CMK (cell line): ENCODE results near the gene AP1G2.
A peak's percentile ranks its signal among the peaks of the same experiment; 100 is the strongest.
"Not testable (repeated sequence)": the region's sequence is repeated elsewhere in the genome, so short reads cannot be mapped to it uniquely, and the experiment has no call there.

Experiments used
- DNase-seq: peaks from one replicate; pipeline ENCODE4 v3.0.0-alpha.2; 2010; ENCODE audit warnings: low read depth

The AP1G2 gene

DNA sequence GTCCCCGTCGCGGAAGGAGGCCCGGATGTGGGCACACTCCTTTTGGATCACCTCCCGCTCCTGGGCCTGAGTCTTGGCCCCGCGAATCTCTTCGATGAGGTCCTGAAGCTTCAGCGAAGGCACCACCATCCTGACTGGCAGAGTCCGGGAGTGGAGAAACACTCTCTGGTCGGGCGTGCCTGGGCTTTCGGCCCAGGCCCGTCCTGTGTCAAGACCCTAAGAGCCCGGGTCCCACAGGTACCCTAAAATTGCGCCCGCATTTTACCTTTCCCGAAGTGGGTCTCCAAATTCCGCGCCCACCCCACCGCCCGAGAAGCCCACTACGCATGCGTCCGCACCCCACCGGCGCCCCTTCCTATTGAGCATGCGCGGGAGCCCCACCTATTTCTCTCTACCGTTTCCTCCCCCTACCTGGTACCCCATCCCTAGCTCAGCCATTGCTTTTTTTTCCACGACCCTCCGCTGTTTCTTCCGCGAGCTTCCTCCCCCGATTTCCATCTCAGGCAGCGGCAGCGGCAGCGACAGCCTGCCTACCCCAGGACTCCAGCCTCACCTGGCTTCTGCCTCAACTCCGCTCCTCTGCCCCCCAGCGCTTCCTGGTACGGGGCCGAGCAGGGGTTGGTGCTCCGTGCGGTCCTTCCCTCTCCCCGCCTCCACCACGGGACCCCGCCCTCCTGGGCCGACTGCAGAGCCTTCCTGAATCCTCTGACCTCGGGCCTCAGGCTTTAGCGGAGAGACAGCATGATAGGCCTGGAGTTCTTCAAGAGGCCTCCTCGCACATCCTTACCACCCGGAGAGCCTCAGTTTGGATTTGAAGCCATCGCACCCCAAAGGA lies at the start of gene AP1G2:
Gene AP1G2 (minus strand): TSS at position 606 of the 835 bp plus-strand sequence. CDS start 477 bp downstream, at position 129.
- DNase-seq, result no peak

- no peak for DNase-seq
Observed at GRCh38 chr14:23615856-23616255, 48.3 kb upstream of the AP1G2 start.

DNA sequence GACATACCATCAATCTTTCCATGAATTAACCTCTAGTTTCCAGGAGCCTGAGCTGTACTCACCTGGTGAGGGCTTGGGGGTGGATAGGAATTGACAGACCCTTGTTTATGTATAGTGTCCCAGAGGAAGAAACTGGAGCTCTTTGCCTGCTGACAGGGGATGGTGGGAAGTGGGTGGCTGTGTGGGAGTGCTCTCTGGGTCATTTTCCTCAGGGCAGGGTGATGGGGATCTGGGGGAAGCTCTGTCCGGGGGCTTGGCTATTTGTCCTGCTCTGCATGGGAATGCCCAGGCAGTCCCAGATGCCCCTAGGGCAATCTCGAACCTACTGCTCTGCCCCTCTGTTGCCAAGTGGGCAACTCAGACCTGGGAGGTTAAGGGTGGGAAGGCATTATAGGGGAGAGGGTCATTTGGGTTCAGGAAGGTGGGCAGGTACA lies 46.8 kb upstream of the AP1G2 start:
- no peak for DNase-seq

DNA sequence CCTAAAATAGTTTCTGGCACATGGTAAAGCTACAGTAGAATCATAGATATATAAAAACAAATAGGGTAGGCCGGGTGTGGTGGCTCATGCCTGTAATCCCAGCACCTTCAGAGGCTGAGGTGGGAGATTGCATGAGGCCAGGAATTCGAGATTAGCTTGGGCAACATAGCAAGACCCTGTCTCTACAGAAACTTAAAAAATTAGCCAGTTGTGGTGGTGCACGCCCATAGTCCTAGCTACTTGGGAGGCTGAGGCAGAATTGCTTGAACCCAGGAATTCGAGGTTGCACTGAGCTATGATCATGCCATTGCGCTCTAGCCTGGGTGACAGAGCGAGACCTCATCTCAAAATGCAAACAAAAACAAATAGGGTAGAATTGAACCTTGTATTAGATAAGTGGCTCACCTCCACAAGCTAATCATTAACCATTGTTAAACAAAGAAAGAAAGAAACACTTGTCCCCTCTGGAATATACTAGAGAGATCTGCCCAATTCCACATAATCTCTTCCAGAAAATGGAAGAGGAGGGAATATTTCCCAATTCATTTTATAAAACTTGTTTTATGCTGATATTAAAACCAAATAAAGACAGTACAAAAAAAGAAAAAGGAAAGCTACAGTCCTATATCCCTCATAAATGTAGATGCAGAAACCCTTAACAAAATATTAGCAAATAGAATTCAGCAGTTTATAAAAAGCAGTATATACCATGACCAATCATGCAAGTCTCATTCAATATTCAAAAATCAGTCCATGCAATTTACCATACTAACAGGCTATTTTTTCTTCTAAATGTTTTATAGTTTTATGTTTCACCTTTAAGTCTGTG lies 45.9 kb upstream of the AP1G2 start:
- no peak for DNase-seq

GRCh38 chr14:23612802-23613201 lies 45.2 kb upstream of the AP1G2 start:
- DNase-seq, result no peak

GRCh38 chr14:23612354-23612732 lies 44.8 kb upstream of the AP1G2 start:
- DNase-seq, result no peak

GRCh38 chr14:23610815-23611289 lies 43.3 kb upstream of the AP1G2 start:
- no peak for DNase-seq

GRCh38 chr14:23610090-23610814 lies 42.7 kb upstream of the AP1G2 start:
- peak; percentile 61 for DNase-seq

- DNase-seq, result not testable (repeated sequence)
Observed at GRCh38 chr14:23609411-23610089, 42.0 kb upstream of the AP1G2 start.

GRCh38 chr14:23609001-23609400 lies 41.4 kb upstream of the AP1G2 start:
- DNase-seq, result no peak

DNA sequence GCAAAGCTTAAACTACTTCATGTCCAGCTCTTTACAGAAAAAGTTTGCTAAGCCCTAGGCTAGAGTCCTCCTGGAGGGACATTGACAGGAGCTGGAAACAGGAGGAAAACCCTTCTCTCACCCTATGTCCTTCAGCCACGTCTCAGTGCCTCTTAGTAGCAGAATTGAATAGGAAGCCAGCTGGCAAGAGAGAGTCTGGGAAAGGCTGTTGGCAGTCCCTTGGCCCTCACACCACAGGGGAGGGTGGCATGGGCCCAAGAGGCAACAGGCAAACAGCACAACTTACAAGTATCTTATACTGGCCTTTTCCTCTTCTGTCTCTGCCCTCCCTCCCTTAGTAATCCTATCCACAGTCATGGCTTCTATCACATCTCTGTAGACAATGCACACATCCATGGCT lies 40.9 kb upstream of the AP1G2 start:
- DNase-seq, result no peak

DNA sequence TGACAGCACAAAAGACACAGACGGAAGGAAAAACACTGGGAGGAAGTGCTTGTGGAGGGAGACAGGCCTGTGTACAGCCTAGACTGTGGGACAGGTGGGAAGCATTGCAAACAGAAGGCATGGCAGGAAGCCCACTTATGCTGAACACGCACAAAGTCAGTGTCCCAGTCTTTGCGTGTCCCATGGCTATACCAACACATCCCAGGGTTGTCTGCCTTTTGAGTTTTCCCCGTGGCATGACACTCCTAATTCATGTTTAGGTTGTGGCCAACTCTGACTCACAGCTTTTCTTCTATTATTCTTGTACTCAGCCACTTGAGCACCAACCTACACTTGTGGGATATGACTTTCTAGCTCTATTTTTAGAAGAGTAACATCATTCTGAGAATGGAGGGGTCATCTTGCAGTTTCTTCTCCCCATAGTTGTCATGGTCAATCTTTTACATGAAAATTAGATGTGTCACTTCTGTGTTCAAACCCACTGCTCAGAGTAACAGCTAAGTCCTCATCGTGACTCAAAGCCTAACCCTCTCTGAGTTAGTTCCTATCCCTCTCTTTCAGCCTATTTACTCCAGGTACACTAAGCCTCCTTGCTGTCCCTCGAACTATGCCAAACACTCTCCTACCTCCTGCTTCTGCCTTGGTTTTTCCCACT lies 38.5 kb upstream of the AP1G2 start:
- DNase-seq, result no peak

GRCh38 chr14:23604675-23605170 lies 37.1 kb upstream of the AP1G2 start:
- DNase-seq, result no peak

DNA sequence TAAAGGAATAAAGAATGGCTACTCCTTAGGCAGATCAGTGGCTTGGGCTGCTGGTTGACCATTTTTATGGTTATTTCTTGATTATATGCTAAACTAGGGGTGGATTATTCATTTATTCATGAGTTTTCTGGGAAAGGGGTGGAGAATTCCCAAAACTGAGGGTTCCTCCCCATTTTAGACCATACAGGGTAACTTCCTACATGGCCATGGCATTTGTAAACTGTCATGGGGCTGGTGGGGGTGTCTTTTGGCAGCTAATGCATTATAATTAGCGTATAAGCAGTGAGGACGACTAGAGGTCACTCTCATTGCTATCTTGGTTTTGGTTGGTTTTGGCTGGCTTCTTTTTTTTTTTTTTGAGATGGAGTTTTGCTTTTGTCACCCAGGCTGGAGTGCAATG lies 36.6 kb upstream of the AP1G2 start:
- DNase-seq, result no peak

DNA sequence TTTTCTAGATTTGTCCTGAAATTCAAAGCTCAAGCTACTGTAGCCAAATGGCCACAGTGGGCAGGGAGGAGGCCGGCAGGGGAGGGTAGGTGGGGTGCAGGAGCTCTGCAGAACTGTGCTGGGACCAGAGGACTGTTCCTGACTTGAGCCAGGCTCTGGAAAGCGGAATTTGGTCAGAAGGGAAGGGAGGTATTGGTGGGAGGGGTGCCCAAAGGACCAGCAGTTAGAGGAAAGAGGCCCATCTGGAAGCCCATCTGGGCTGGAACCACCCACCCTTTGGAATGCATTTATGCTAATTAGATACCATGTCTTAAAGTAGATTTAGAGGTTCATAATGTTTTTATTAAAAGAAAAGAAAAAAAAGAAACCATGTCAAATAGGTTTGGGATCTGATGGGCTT lies 35.5 kb upstream of the AP1G2 start:
- DNase-seq, result no peak

- no peak for DNase-seq
Observed at GRCh38 chr14:23602181-23603095, 34.8 kb upstream of the AP1G2 start.

DNA sequence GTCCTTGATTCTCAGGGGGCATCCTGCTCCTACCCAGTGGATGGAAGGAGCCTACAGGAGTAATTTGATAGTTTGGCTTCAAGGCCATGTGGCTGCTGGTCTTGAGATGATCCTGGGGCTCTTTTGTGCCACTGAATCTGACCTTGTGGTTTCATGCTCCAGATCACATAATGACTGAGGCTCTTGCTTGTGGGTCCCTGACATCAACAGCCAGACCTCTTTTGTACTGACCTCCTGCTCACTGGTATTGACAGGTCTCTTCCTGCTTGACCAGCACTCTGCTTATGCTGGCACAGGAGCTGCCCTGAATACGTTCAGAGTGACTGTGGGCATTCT lies 34.2 kb upstream of the AP1G2 start:
- no peak for DNase-seq

DNA sequence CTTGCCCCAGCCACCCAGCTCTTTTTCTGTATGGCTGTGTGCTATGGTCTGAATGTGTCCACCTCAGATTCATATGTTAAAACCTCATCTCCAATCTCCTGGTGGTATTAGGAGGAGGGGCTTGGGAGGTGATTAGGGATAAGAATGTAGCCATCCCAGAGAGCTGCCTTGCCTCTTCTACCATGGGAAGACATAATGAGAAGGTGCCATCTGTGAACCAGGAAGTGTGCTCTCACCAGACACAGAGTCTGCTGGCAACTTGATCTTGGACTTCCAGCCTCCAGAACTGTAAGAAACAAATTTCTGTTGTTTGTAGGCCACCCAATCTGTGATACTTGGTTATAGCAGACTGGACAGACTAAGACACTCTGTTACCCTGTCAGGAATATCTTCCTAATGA lies 33.8 kb upstream of the AP1G2 start:
- no peak for DNase-seq

DNA sequence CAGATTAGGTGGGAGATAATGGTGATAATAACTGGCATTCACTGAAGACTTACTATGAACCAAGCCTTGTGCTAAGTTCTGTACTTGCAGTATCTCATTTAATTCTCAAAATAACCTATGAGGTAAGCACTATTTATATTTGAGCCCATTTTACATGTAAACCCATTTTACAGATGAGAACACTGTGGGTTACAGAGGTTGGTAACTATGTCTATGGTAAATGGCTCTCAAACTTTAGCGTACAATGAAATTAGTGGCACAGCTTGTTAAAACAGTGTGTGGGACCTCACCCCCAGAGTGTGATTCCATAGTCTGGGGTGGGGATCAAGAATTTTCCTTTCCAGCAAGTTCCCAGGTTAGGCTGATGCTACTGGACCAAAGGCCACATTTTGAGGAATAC lies 33.2 kb upstream of the AP1G2 start:
- no peak for DNase-seq

DNA sequence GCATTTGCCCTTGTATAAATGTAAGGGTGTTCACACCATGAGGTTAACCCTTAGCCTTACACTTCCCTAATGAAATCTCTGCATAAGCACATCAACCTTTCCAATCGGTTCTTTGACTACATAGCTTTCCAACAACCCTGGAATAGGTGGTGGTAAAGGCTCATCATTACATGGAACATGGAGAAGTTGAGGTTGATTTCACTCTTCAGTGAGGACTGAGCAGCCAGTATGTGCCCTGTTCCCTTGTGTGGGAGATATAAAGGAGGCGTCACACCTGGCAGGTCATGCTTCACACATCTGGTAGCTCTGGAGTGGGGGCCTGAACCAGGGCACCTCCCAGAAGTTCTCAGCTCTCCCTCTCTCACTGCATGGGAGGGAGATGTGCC lies 32.7 kb upstream of the AP1G2 start:
- DNase-seq, result no peak
